ENCODE results near the gene INO80.
A peak's percentile ranks its signal among the peaks of the same experiment; 100 is the strongest.

The INO80 gene, protein sequence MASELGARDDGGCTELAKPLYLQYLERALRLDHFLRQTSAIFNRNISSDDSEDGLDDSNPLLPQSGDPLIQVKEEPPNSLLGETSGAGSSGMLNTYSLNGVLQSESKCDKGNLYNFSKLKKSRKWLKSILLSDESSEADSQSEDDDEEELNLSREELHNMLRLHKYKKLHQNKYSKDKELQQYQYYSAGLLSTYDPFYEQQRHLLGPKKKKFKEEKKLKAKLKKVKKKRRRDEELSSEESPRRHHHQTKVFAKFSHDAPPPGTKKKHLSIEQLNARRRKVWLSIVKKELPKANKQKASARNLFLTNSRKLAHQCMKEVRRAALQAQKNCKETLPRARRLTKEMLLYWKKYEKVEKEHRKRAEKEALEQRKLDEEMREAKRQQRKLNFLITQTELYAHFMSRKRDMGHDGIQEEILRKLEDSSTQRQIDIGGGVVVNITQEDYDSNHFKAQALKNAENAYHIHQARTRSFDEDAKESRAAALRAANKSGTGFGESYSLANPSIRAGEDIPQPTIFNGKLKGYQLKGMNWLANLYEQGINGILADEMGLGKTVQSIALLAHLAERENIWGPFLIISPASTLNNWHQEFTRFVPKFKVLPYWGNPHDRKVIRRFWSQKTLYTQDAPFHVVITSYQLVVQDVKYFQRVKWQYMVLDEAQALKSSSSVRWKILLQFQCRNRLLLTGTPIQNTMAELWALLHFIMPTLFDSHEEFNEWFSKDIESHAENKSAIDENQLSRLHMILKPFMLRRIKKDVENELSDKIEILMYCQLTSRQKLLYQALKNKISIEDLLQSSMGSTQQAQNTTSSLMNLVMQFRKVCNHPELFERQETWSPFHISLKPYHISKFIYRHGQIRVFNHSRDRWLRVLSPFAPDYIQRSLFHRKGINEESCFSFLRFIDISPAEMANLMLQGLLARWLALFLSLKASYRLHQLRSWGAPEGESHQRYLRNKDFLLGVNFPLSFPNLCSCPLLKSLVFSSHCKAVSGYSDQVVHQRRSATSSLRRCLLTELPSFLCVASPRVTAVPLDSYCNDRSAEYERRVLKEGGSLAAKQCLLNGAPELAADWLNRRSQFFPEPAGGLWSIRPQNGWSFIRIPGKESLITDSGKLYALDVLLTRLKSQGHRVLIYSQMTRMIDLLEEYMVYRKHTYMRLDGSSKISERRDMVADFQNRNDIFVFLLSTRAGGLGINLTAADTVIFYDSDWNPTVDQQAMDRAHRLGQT (N-terminal part only)

DNA sequence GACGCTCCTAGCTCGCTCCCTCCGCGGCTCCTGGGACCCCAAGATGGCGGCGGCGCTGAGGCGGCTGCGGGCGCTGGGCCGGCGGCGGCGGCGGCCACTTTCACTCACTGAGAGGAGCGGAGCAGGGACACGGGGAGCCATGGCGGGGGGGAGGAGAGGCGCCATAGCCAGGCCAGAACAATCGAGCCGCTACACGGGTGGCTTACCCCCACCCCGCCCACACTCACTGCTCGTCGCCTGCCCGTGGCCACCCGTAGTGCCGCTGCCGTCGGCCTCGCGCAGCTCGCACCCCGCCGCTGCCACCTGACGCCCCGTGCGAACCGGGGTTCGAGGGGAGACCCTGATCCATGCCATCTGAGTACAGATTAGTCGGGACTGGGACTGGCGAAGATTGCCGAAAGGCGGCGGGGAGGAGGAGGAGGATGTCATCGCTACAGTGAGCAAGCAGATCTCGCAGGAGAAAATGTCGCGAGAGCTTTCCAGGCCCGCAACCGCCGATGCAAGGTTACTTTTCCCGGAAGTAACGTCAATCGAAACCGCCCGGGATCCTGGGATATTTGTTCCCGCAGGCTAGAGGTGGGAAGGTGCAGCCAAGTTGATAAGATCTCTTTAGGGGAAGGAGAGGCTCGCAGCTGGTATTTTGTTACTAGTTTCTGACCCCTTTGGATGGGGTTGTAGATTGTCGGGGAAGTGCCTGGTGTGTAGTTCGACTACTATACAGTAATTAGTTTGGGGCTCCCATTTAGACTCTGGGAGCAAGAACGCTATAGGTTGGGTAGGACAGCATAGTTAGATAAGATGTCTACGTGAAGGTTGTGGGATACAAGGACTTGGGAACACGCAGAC lies at the start of gene INO80:
INO80 (minus strand) TSS at position 165 of the 846 bp plus-strand sequence. CDS start 19,970 bp downstream, outside the sequence.
- Histone ChIP-seq H3K27ac (ENCODE audit: low read depth, low read length) (peak within 1 kb of the TSS; percentile 99), H3K36me3 (ENCODE audit: control insufficient read depth, insufficient read depth, low read length) (peaks cover 5% of the 10 kb centered on the region; the same call in 1 of the 2 replicates), H3K4me3 (ENCODE audit: low read depth, low read length) (peak within 1 kb of the TSS; percentile 84)

DNA sequence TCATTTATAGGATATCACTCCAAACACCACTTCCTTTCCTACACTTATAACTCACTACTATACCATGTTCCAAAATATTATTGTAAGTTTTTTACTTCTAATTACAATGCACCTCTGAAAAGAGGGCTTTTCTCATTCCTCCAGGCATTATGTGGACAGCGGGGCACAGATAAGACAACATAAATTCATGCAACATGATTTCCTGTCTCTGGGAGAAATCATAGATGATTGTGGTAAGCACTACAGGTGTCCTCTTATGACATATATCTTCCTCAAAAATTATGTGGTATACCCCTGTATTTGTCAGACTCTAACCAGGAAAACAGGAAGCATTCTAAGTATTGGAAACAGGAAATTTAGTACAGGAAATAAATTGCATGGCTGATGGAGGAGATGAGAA lies 45.7 kb upstream of the INO80 start:
- Histone ChIP-seq H3K27me3 (ENCODE audit: control insufficient read depth, insufficient read depth, low read length) (no peaks in the 10 kb centered on the region), H3K4me3 (ENCODE audit: low read depth, low read length) (no peak overlapping the region), H3K36me3 (ENCODE audit: control insufficient read depth, insufficient read depth, low read length) (no peaks in the 10 kb centered on the region), H3K27ac (ENCODE audit: low read depth, low read length) (no peak overlapping the region), H3K4me1 (ENCODE audit: control insufficient read depth, insufficient read depth, low read length) (no peaks in the 10 kb centered on the region), H3K9me3 (ENCODE audit: control insufficient read depth, insufficient read depth, low read length) (no peaks in the 10 kb centered on the region), H3K9ac (ENCODE audit: low read depth, low read length) (no peak overlapping the region)

More for the DNA sequence above, at the start of gene INO80:
- Histone ChIP-seq H3K9me3 (ENCODE audit: control insufficient read depth, insufficient read depth, low read length) (no peaks in the 10 kb centered on the region), H3K9ac (ENCODE audit: low read depth, low read length) (peak within 1 kb of the TSS; percentile 99), H3K27me3 (ENCODE audit: control insufficient read depth, insufficient read depth, low read length) (no peaks in the 10 kb centered on the region), H3K4me1 (ENCODE audit: control insufficient read depth, insufficient read depth, low read length) (no peaks in the 10 kb centered on the region)

DNA sequence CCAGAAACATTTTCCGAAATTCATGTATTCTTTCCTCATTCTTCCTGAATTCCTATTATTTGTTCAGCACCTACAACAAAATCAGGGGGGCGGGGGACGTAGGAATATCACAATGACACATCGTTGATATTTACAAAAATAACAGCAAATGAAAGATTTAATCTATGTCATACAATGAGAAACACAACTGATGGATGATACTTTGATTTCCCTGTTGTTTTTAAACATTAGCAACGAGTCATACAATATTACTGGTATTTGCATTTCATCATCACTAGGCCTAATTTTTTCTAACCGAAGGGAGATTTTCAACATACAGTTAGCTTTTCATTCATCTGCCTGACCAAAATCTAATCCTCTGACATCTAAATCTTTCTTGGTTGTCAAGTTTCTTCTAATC lies 45.3 kb upstream of the INO80 start:
- H3K9me3 ChIP-seq (ENCODE audit: control insufficient read depth, insufficient read depth, low read length) = no peaks in the 10 kb centered on the region
- H3K9ac ChIP-seq (ENCODE audit: low read depth, low read length) = no peak overlapping the region
- H3K27me3 ChIP-seq (ENCODE audit: control insufficient read depth, insufficient read depth, low read length) = no peaks in the 10 kb centered on the region
- no peaks in the 10 kb centered on the region for H3K36me3 ChIP-seq (ENCODE audit: control insufficient read depth, insufficient read depth, low read length)
- H3K4me1 ChIP-seq (ENCODE audit: control insufficient read depth, insufficient read depth, low read length) = no peaks in the 10 kb centered on the region
- H3K4me3 ChIP-seq (ENCODE audit: low read depth, low read length) = no peak overlapping the region
- H3K27ac ChIP-seq (ENCODE audit: low read depth, low read length) = no peak overlapping the region

DNA sequence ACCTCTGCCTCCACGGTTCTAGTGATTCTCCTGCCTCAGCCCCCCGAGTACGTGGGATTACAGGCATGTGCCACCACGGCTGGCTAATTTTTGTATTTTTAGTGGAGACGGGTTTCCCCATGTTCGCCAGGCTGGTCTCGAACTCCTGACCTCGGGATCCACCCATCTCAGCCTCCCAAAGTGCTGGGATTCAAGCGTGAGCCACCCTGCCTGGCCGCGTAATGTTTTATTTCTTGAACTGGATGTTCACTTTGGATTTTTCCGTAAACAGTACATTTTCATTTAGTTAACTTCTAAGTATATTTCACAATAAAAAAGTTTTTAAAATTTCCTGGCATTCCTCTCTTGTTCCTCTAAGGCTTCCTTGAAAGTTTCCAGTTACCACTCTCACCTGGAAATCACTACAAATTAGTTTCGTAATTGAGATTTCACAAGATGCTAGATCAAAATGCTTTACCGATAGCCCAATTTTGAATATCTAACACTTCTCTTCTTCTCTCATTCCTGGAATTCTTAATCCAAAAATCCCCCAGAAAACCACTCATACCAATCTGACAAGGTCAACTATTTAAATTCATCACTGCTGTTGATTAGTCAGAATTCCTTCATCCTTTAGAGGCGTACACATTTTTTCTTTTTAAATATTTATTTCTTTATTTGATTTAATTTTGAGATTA lies 44.7 kb upstream of the INO80 start:
- no peak overlapping the region for H3K27ac ChIP-seq (ENCODE audit: low read depth, low read length)

DNA sequence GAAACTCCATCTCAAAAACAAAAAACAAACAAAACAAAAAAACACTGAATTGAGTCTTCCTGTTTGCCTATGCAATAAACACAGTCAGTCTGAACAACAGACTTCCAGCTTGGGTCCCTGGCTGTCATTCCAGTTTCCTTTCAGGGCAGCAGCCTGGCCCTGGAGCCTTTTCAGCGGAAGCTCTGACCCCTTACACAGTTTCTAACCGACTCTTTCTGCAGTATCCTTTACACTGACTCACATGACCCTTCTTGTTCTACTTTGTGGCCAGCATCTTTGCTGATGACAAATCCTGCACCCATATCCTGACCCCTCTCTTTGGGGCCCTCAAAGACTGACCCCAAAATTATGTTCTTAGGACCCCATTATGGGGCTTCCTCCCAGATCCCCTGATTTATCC lies 38.3 kb upstream of the INO80 start:
- Histone ChIP-seq H3K27ac (ENCODE audit: low read depth, low read length) (no peak overlapping the region), H3K9ac (ENCODE audit: low read depth, low read length) (no peak overlapping the region), H3K27me3 (ENCODE audit: control insufficient read depth, insufficient read depth, low read length) (no peaks in the 10 kb centered on the region), H3K36me3 (ENCODE audit: control insufficient read depth, insufficient read depth, low read length) (no peaks in the 10 kb centered on the region), H3K9me3 (ENCODE audit: control insufficient read depth, insufficient read depth, low read length) (no peaks in the 10 kb centered on the region), H3K4me1 (ENCODE audit: control insufficient read depth, insufficient read depth, low read length) (no peaks in the 10 kb centered on the region), H3K4me3 (ENCODE audit: low read depth, low read length) (no peak overlapping the region)

More for the DNA sequence above, 44.7 kb upstream of the INO80 start:
- Histone ChIP-seq H3K36me3 (ENCODE audit: control insufficient read depth, insufficient read depth, low read length) (no peaks in the 10 kb centered on the region), H3K4me3 (ENCODE audit: low read depth, low read length) (no peak overlapping the region), H3K9me3 (ENCODE audit: control insufficient read depth, insufficient read depth, low read length) (no peaks in the 10 kb centered on the region), H3K9ac (ENCODE audit: low read depth, low read length) (no peak overlapping the region), H3K4me1 (ENCODE audit: control insufficient read depth, insufficient read depth, low read length) (no peaks in the 10 kb centered on the region), H3K27me3 (ENCODE audit: control insufficient read depth, insufficient read depth, low read length) (no peaks in the 10 kb centered on the region)

DNA sequence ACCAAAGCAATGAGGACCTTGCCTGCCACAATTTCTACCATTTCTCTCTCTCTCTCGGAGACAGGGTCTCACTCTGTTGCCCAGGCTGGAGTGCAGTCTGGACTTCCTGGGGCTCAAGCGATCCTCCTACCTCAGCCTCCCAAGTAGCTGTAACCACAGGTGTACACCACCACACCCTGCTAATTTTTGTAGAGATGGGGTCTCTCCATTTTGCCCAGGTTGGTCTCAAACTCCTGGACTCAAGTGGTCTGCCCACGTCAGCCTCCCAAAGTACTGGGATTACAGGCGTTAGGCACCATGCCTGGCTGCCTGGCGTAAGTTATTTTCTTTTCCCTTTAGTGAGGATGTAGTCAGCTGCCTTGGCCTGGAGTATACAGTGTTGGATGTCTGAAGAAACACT lies 37.7 kb upstream of the INO80 start:
- Histone ChIP-seq H3K9me3 (ENCODE audit: control insufficient read depth, insufficient read depth, low read length) (no peaks in the 10 kb centered on the region), H3K9ac (ENCODE audit: low read depth, low read length) (no peak overlapping the region), H3K27ac (ENCODE audit: low read depth, low read length) (no peak overlapping the region), H3K36me3 (ENCODE audit: control insufficient read depth, insufficient read depth, low read length) (no peaks in the 10 kb centered on the region), H3K4me1 (ENCODE audit: control insufficient read depth, insufficient read depth, low read length) (no peaks in the 10 kb centered on the region), H3K27me3 (ENCODE audit: control insufficient read depth, insufficient read depth, low read length) (no peaks in the 10 kb centered on the region), H3K4me3 (ENCODE audit: low read depth, low read length) (no peak overlapping the region)

DNA sequence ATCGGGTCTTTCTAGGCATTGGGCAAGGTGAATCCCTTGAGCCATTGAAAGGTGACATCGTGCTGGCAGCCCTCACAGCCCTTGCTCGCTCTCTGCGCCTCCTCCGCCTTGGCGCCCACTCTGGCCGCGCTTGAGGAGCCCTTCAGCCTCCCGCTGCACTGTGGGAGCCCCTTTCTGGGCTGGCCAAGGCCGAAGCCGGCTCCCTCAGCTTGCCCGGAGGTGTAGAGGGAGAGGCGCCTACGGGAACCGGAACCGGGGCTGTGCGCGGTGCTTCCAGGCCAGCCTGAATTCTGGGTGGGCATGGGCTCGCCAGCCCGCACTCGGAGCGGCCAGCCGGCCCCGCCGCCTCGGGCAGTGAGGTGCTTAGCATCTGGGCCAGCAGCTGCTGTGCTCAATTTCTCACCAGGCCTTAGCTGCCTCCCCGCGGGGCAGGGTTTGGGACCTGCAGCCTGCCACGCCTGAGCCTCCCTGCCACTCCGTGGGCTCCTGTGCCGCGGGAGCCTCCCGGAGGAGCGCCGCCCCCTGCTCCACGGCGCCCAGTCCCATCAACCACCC lies 35.4 kb upstream of the INO80 start:
- H3K9me3 ChIP-seq (ENCODE audit: control insufficient read depth, insufficient read depth, low read length) = no peaks in the 10 kb centered on the region
- H3K4me1 ChIP-seq (ENCODE audit: control insufficient read depth, insufficient read depth, low read length) = no peaks in the 10 kb centered on the region
- no peak overlapping the region for H3K27ac ChIP-seq (ENCODE audit: low read depth, low read length)
- no peaks in the 10 kb centered on the region for H3K27me3 ChIP-seq (ENCODE audit: control insufficient read depth, insufficient read depth, low read length)
- no peaks in the 10 kb centered on the region for H3K36me3 ChIP-seq (ENCODE audit: control insufficient read depth, insufficient read depth, low read length)
- no peak overlapping the region for H3K4me3 ChIP-seq (ENCODE audit: low read depth, low read length)
- H3K9ac ChIP-seq (ENCODE audit: low read depth, low read length) = no peak overlapping the region

DNA sequence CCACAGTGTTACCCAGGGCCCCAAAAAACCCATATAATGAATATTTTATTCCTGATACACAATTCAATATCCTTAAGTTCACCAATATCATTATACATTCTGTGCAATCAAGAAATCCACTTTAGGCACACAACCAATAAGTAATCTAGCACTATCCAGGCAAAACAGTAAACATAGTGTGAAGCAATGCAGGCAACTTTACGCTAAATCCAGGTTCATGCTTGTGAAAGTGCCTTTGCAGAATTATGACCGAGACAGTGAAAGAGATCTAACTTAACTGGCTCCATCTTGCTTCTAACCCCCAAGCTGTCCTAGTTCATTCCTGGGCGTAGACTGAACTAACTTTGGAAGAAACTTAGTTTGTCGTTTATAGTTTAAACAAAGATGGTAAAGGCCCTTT lies 34.2 kb upstream of the INO80 start:
- Histone ChIP-seq H3K4me3 (ENCODE audit: low read depth, low read length) (no peak overlapping the region), H3K27me3 (ENCODE audit: control insufficient read depth, insufficient read depth, low read length) (no peaks in the 10 kb centered on the region), H3K36me3 (ENCODE audit: control insufficient read depth, insufficient read depth, low read length) (no peaks in the 10 kb centered on the region), H3K27ac (ENCODE audit: low read depth, low read length) (no peak overlapping the region), H3K9me3 (ENCODE audit: control insufficient read depth, insufficient read depth, low read length) (no peaks in the 10 kb centered on the region), H3K9ac (ENCODE audit: low read depth, low read length) (no peak overlapping the region), H3K4me1 (ENCODE audit: control insufficient read depth, insufficient read depth, low read length) (no peaks in the 10 kb centered on the region)

DNA sequence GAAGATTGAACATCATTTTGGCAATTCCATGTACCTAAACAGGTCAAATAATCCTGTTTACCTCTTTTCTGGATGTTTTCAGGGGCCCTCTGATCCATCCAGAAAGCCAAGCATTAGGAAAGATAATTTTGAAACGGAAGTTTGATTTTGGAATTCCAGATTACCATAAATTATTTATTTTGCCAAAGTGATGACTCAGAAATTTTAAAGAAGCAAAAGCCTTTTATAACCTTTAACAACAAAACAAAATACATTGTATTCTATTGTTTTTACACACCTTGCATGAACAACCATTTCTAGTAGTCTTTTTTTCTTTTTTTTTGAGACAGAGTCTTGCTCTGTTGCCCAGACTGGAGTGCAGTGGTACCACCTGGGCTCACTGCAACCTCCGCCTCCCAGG lies 32.0 kb upstream of the INO80 start:
- H3K27ac ChIP-seq (ENCODE audit: low read depth, low read length) = no peak overlapping the region
- no peaks in the 10 kb centered on the region for H3K4me1 ChIP-seq (ENCODE audit: control insufficient read depth, insufficient read depth, low read length)
- no peak overlapping the region for H3K9ac ChIP-seq (ENCODE audit: low read depth, low read length)

More for the DNA sequence above, 32.0 kb upstream of the INO80 start:
- H3K27me3 ChIP-seq (ENCODE audit: control insufficient read depth, insufficient read depth, low read length) = no peaks in the 10 kb centered on the region
- no peak overlapping the region for H3K4me3 ChIP-seq (ENCODE audit: low read depth, low read length)
- H3K9me3 ChIP-seq (ENCODE audit: control insufficient read depth, insufficient read depth, low read length) = no peaks in the 10 kb centered on the region
- no peaks in the 10 kb centered on the region for H3K36me3 ChIP-seq (ENCODE audit: control insufficient read depth, insufficient read depth, low read length)

Measured in HUES48 (cell line).